SH-SY5Y (cell line): ENCODE measurements around the gene RFPL2.

ENCODE experiments used
- GATA2 ChIP-seq: IDR thresholded peaks from 2 replicates; pipeline ENCODE4 v1.6.1; 2011; ENCODE audit warnings: mild to moderate bottlenecking, low read depth, low read length
- GATA3 ChIP-seq: IDR thresholded peaks from 2 replicates; pipeline ENCODE4 v1.6.1; 2011; ENCODE audit warnings: low read depth, mild to moderate bottlenecking, low read length, moderate library complexity

GRCh38 chr22:32158712-32159533 is 46.0 kb downstream of the RFPL2 start, which contains the start of gene C22orf42:
- TF ChIP-seq GATA2: no peak
- no peak for TF ChIP-seq GATA3
